Trophoblast cell (in vitro differentiated cells and primary cell): Measurements from ENCODE around the gene GGA1.

Experiments used
- DNase-seq, 2 donors: peaks; one replicate each; pipeline ENCODE4 v3.0.0-alpha.2; 2016
- H2AFZ ChIP-seq: 2 replicates; pipeline ENCODE4 v1.6.1; 2013; ENCODE audit warnings: low read length, moderate library complexity, mild to moderate bottlenecking; ENCODE audit not compliant: insufficient read depth, poor library complexity
- H2AK5ac ChIP-seq: 2 replicates; pipeline ENCODE4 v1.6.1; 2013; ENCODE audit warnings: mild to moderate bottlenecking, low read length
- H2BK120ac ChIP-seq: 2 replicates; pipeline ENCODE4 v1.6.1; 2013; ENCODE audit warnings: low read length, mild to moderate bottlenecking, moderate library complexity; ENCODE audit not compliant: insufficient read depth, poor library complexity
- H2BK12ac ChIP-seq: 2 replicates; pipeline ENCODE4 v1.6.1; 2013; ENCODE audit warnings: mild to moderate bottlenecking, low read length, moderate library complexity
- H2BK5ac ChIP-seq: 2 replicates; pipeline ENCODE4 v1.6.1; 2013; ENCODE audit warnings: low read length, low read depth, moderate library complexity, mild to moderate bottlenecking; ENCODE audit not compliant: poor library complexity
- H3K14ac ChIP-seq: 2 replicates; pipeline ENCODE4 v1.6.1; 2013; ENCODE audit warnings: mild to moderate bottlenecking, low read length
- H3K18ac ChIP-seq: 2 replicates; pipeline ENCODE4 v1.6.1; 2013; ENCODE audit warnings: mild to moderate bottlenecking, low read length
- H3K23ac ChIP-seq: 2 replicates; pipeline ENCODE4 v1.6.1; 2013; ENCODE audit warnings: low read length
- H3K27ac ChIP-seq: 2 replicates; pipeline ENCODE4 v1.5.1; 2013; ENCODE audit warnings: low read depth, mild to moderate bottlenecking, inconsistent platforms, low read length, moderate library complexity
- H3K27me3 ChIP-seq: 2 replicates; pipeline ENCODE4 v1.6.1; 2013; ENCODE audit warnings: inconsistent platforms, mild to moderate bottlenecking, low read length, moderate library complexity; ENCODE audit not compliant: insufficient read depth
- H3K36me3 ChIP-seq, 2 experiments: 1 replicate in 1 of 2; 2 replicates in 1 of 2; pipeline ENCODE4 v1.6.1; 2013; ENCODE audit warnings: low read length in 2 of 2, mild to moderate bottlenecking in 2 of 2, moderate library complexity in 1 of 2; ENCODE audit not compliant: insufficient read depth in 2 of 2, control insufficient read depth in 1 of 2
- H3K4ac ChIP-seq: 2 replicates; pipeline ENCODE4 v1.6.1; 2013; ENCODE audit warnings: low read depth, mild to moderate bottlenecking, low read length, moderate library complexity
- H3K4me1 ChIP-seq, 2 experiments: 1 replicate in 1 of 2; 2 replicates in 1 of 2; pipeline ENCODE4 v1.6.1; 2013; ENCODE audit warnings: low read length in 2 of 2, mild to moderate bottlenecking in 2 of 2, moderate library complexity in 1 of 2; ENCODE audit not compliant: insufficient read depth in 2 of 2, control insufficient read depth in 1 of 2
- H3K4me2 ChIP-seq: 2 replicates; pipeline ENCODE4 v1.6.1; 2013; ENCODE audit warnings: inconsistent platforms, mild to moderate bottlenecking, low read length, moderate library complexity
- H3K4me3 ChIP-seq: 2 replicates; pipeline ENCODE4 v1.5.1; 2013; ENCODE audit warnings: mild to moderate bottlenecking, low read depth, low read length, inconsistent platforms
- H3K79me1 ChIP-seq: one replicate; pipeline ENCODE4 v1.6.1; 2013; ENCODE audit warnings: low read length
- H3K79me2 ChIP-seq: 2 replicates; pipeline ENCODE4 v1.6.1; 2013; ENCODE audit warnings: low read length, mild to moderate bottlenecking; ENCODE audit not compliant: control insufficient read depth, insufficient read depth, poor library complexity
- H3K9ac ChIP-seq: 2 replicates; pipeline ENCODE4 v1.6.1; 2013; ENCODE audit warnings: mild to moderate bottlenecking, low read length
- H3K9me3 ChIP-seq: 2 replicates; pipeline ENCODE4 v1.6.1; 2013; ENCODE audit warnings: low read depth, mild to moderate bottlenecking, control low read depth, inconsistent platforms, low read length; ENCODE audit not compliant: insufficient read depth
- H4K12ac ChIP-seq: 2 replicates; pipeline ENCODE4 v1.6.1; 2013; ENCODE audit warnings: low read depth, mild to moderate bottlenecking, low read length, moderate library complexity
- H4K8ac ChIP-seq: 2 replicates; pipeline ENCODE4 v1.6.1; 2013; ENCODE audit warnings: low read depth, mild to moderate bottlenecking, low read length, moderate library complexity
- H4K91ac ChIP-seq: one replicate; pipeline ENCODE4 v1.6.1; 2013; ENCODE audit warnings: low read depth, mild to moderate bottlenecking, low read length, moderate library complexity
- WGBS: extraction: QIAGEN DNeasy Blood & Tissue Kit; methylation state at CpG from one replicate; pipeline ENCODE4 v1.1.7; 2013; ENCODE audit warnings: missing lambda C conversion rate; ENCODE audit not compliant: insufficient read length, insufficient coverage; ENCODE audit errors: extremely low coverage; 5-methylcytosine and 5-hydroxymethylcytosine counted together

Gene GGA1

DNA sequence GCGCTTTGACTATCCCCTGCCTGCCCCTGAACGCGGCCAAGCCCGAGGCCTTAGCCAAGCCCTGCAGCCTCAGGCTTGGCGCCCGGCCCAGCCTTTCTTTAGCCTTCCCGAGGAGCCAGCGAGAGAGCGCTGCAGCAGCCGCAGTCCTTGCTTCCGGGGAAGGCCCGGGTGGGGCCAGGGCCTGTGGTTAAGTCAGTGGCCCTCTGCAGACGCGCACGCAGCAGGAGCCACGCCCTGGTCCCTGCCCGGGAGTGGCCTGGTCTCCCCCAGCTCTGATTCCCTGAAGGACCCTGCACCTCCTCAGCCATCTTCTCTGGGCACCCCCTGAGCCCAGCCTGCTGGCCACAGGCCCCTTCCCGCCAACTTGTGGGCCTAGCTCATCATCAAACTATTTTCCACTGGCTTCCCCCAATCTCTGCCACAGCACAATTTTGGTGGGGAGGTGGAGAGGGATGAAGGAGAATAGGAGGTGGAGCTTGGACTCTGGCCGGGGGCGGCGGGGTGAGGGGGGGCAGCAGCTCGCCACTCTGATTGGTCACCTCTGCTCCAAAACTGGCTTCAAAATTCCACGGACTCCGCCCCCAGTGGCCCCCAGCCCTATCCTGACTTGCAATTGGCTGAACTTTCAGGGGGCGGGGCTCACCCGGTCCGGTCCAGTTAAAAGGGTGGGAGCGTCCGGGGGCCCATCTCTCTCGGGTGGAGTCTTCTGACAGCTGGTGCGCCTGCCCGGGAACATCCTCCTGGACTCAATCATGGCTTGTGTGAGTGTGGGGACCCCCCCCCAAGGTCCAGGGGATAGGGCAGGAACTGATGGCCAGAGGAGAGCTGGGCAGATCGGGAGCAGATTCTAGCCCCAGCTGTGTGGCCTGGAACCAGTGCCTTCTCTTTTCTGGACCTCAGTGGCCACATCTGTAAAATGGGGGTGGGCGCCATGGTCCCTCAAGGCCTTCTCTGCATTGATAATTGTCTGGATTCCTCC lies 66.6 kb downstream of the GGA1 start, which contains the start of gene LGALS1:
LGALS1 (plus strand) TSS at position 686 of the 979 bp plus-strand sequence; CDS start at position 753, 67 bp downstream.
- Histone ChIP-seq H3K27me3 (no peaks in the 10 kb centered on the region), H2BK120ac (peak within 1 kb of the TSS; percentile 71), H3K9ac (no peak within 1 kb of the TSS), H4K8ac (peak within 1 kb of the TSS; percentile 85), H3K27ac (peak within 1 kb of the TSS; percentile 40), H3K4me3 (no peak within 1 kb of the TSS), H3K4me2 (peak within 1 kb of the TSS; percentile 71), H3K4ac (peak within 1 kb of the TSS; percentile 23), H3K4me1 (peaks cover 6 to 11% of the 10 kb centered on the region in 2 experiments), H2BK12ac (peak within 1 kb of the TSS; percentile 42), H4K12ac (peak within 1 kb of the TSS; percentile 63), H3K14ac (peak within 1 kb of the TSS; percentile 57), H2AK5ac (peak within 1 kb of the TSS; percentile 84), H3K9me3 (no peaks in the 10 kb centered on the region), H3K23ac (no peak within 1 kb of the TSS), H3K79me2 (no peaks in the 10 kb centered on the region), H3K18ac (peak within 1 kb of the TSS; percentile 63), H3K79me1 (peaks cover 9% of the 10 kb centered on the region), H4K91ac (peak within 1 kb of the TSS; percentile 81), H2AFZ (no peak within 1 kb of the TSS), H3K36me3 (no peaks in the 10 kb centered on the region), H2BK5ac (no peak within 1 kb of the TSS)
- DNase-seq = peak; percentile 71 to 78
- WGBS = no CpG with 5 or more reads among the region's 34 CpGs

DNA sequence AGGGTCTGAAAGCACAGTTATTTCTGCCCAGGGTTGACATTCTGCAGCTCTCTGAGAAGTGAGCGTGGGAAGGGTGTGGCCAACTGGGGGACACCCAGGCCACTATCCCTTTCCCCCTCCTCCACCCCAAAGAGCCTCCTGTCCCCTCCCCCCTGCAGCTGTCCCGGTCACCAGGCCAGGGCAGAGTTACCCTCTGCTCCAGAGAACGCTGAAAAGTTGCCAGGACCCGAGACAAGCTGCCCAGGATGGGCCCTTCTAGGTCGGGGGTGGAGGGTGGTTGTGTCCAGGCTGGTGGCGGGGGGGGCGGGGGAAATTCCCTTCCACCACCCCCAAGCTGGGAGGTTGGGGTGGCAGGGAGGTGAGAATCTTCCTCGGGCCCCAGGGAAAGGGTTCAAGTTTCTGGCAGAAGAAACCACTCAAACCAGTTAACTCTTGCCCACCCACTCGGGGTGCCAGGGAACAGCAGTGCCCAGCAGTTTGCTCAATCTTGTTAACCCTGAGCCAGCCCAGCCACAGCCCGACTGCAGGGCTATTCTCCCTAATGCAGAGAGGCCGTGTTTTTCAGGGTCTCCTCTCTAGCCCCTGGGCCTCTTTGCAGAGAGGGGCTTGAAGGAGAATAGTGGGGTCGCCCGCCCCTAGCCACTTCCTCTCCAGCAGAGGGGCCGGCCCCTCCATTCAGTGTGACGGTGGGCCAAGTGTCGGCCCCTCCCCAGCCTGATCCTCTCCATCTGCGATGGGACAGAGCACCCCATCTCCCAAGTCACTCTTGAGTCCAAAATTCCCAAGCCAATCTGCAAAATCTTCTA lies 67.5 kb downstream of the GGA1 start:
- Histone ChIP-seq H3K4me1 (peaks cover 6 to 11% of the 10 kb centered on the region in 2 experiments), H4K12ac (peak overlapping the region; percentile 63), H3K14ac (peak overlapping the region; percentile 57), H3K23ac (no peak overlapping the region), H2BK120ac (peak overlapping the region; percentile 71), H3K36me3 (no peaks in the 10 kb centered on the region), H4K91ac (peak overlapping the region; percentile 81), H3K9me3 (no peaks in the 10 kb centered on the region), H3K27me3 (no peaks in the 10 kb centered on the region), H3K4me2 (peak overlapping the region; percentile 71), H2BK12ac (peak overlapping the region; percentile 42), H4K8ac (peak overlapping the region; percentile 85), H3K18ac (peak overlapping the region; percentile 63), H2AK5ac (peak overlapping the region; percentile 84), H2AFZ (no peak overlapping the region), H3K9ac (no peak overlapping the region), H2BK5ac (no peak overlapping the region), H3K79me2 (no peaks in the 10 kb centered on the region), H3K27ac (peak overlapping the region; percentile 40), H3K4me3 (no peak overlapping the region), H3K79me1 (peaks cover 9% of the 10 kb centered on the region), H3K4ac (peak overlapping the region; percentile 23)
- WGBS = no CpG with 5 or more reads among the region's 17 CpGs
- DNase-seq = no peak

- WGBS = no CpG with 5 or more reads among the region's 42 CpGs
- H3K18ac ChIP-seq = peak overlapping the region; percentile 28
- peak overlapping the region; percentile 85 for H4K8ac ChIP-seq
These were observed 68.3 kb downstream of the GGA1 start for GRCh38 chr22:37676736-37677492.

More at GRCh38 chr22:37676736-37677492, 68.3 kb downstream of the GGA1 start:
- H4K12ac ChIP-seq = peak overlapping the region; percentile 81
- peak overlapping the region; percentile 71 for H3K4me2 ChIP-seq
- H2BK120ac ChIP-seq = peak overlapping the region; percentile 71
- peak overlapping the region; percentile 84 for H2AK5ac ChIP-seq
- no peaks in the 10 kb centered on the region for H3K9me3 ChIP-seq
- H3K4ac ChIP-seq = peak overlapping the region; percentile 29
- H2BK5ac ChIP-seq = peak overlapping the region; percentile 67
- peak overlapping the region; percentile 40 for H3K27ac ChIP-seq
- peak overlapping the region; percentile 51 for H3K4me3 ChIP-seq
- no peaks in the 10 kb centered on the region for H3K79me2 ChIP-seq
- H3K4me1 ChIP-seq = peaks cover 6 to 11% of the 10 kb centered on the region in 2 experiments
- peak overlapping the region; percentile 51 for H2BK12ac ChIP-seq
- H3K27me3 ChIP-seq = no peaks in the 10 kb centered on the region
- DNase-seq = peak; percentile 85 to 91
- H3K23ac ChIP-seq = no peak overlapping the region
- H3K14ac ChIP-seq = peak overlapping the region; percentile 74
- H4K91ac ChIP-seq = peak overlapping the region; percentile 81
- H3K79me1 ChIP-seq = peaks cover 9% of the 10 kb centered on the region
- no peak overlapping the region for H3K9ac ChIP-seq
- no peaks in the 10 kb centered on the region for H3K36me3 ChIP-seq
- H2AFZ ChIP-seq = peak overlapping the region; percentile 82
